Panc1 (cell line): ENCODE results near the gene GNG7. TPM values are rescaled to one million over a fixed set of nuclear protein-coding genes. Genes with fewer than 3 reads are reported as not detected.

Experiments used
- ATAC-seq: fragments of 200-7000 bp; cut with Tn5 transposase; 2 replicates; pipeline ENCODE4 v1.9.1; 2020; ENCODE audit warnings: mild to moderate bottlenecking, moderate library complexity
- BruUV-seq: library from RNA; stranded (reverse); fragments of 400-500 nt; replicated peaks from 2 replicates; lab custom pipeline; 2021; lab: Mats Ljungman, UMichigan
- CTCF ChIA-PET: fragments of 300-600 bp; sonication (Branson Sonifier 250); formaldehyde crosslinking; loops from one replicate; lab custom pipeline; 2022; ENCODE audit warnings: antibody characterized with exemption; lab: Charles Lee
- POLR2A ChIA-PET: fragments of 300-600 bp; sonication (Branson Sonifier 250); formaldehyde crosslinking; loops from one replicate; lab custom pipeline; 2022; ENCODE audit warnings: antibody characterized with exemption; lab: Charles Lee
- DNase-seq: peaks from one replicate; pipeline ENCODE4 v3.0.0-alpha.2; 2010; ENCODE audit warnings: low read depth, low spot score
- H3K27ac ChIP-seq: 2 replicates; pipeline ENCODE4 v1.5.1; 2011; ENCODE audit warnings: mild to moderate bottlenecking, low read length, inconsistent platforms
- H3K27me3 ChIP-seq: fragments of 200-500 bp; sonication (Bioruptor generic); 2 replicates; pipeline ENCODE4 v1.6.0; 2014; ENCODE audit warnings: low read length, inconsistent platforms; ENCODE audit not compliant: control insufficient read depth, insufficient read depth
- H3K36me3 ChIP-seq: fragments of 200-500 bp; sonication (Bioruptor generic); 2 replicates; pipeline ENCODE4 v1.5.1; 2014; ENCODE audit warnings: inconsistent platforms, mild to moderate bottlenecking, low read length, moderate library complexity; ENCODE audit not compliant: control insufficient read depth, insufficient read depth
- H3K4me1 ChIP-seq: 2 replicates; pipeline ENCODE4 v1.5.1; 2011; ENCODE audit warnings: inconsistent platforms, mild to moderate bottlenecking, low read length, moderate library complexity; ENCODE audit not compliant: control insufficient read depth, insufficient read depth
- H3K4me3 ChIP-seq, 2 experiments: 2 replicates each; pipeline ENCODE4 v1.5.1; 2011 to 2012; ENCODE audit warnings: low read depth in 2 of 2, low read length in 2 of 2, mild to moderate bottlenecking in 2 of 2, inconsistent platforms in 1 of 2, moderate library complexity in 1 of 2
- H3K9me3 ChIP-seq: fragments of 200-500 bp; sonication (Bioruptor generic); 2 replicates; pipeline ENCODE4 v1.5.1; 2014; ENCODE audit warnings: low read depth, mild to moderate bottlenecking, inconsistent platforms, low read length, moderate library complexity; ENCODE audit not compliant: control insufficient read depth, insufficient read depth
- POLR2AphosphoS5 ChIP-seq: IDR thresholded peaks from 2 replicates; pipeline ENCODE4 v1.6.1; 2012; ENCODE audit warnings: mild to moderate bottlenecking, low read depth, low read length, moderate library complexity
- SIN3A ChIP-seq: IDR thresholded peaks from 2 replicates; pipeline ENCODE4 v1.6.1; 2012; ENCODE audit warnings: low read depth, mild to moderate bottlenecking, low read length, moderate library complexity, borderline replicate concordance; ENCODE audit not compliant: insufficient read depth
- TCF7L2 ChIP-seq: IDR thresholded peaks from 2 replicates; pipeline ENCODE4 v1.6.1; 2011; ENCODE audit warnings: mild to moderate bottlenecking, low read depth, low read length, inconsistent platforms
- in situ Hi-C: cut with HindIII; loops from 2 replicates; pipeline ENCODE4 v1.10.0; 2016; ENCODE audit warnings: low sequenced_read_pairs, low pct_unique_long_range_greater_than_20kb
- intact Hi-C: fragments of 100-400 bp; cut with micrococcal nuclease; formaldehyde crosslinking; loops from one replicate; pipeline ENCODE4 v1.10.0; 2022; ENCODE audit not compliant: unreplicated experiment
- total RNA-seq: library from RNA; stranded (reverse); gene quantifications from one replicate; pipeline ENCODE4 v1.2.1, GENCODE V29; 2021; ENCODE audit not compliant: unreplicated experiment
- TF ChIP-seq, protein P1 (sequence below), 2 experiments: IDR thresholded peaks; 2 replicates each; pipeline ENCODE4 v1.6.1; 2011 to 2012; ENCODE audit warnings: low read depth in 2 of 2, control low read depth in 1 of 2, low read length in 1 of 2, mild to moderate bottlenecking in 1 of 2, moderate library complexity in 1 of 2; ENCODE audit not compliant: insufficient read depth in 1 of 2
- TF ChIP-seq, protein P2 (sequence below): fragments of 450-650 bp; IDR thresholded peaks from 2 replicates; pipeline ENCODE4 v1.5.1; 2017; ENCODE audit warnings: mild to moderate bottlenecking

The GNG7 gene
- total RNA-seq, 1 experiment from 2014 or later = 0.74 TPM

DNA sequence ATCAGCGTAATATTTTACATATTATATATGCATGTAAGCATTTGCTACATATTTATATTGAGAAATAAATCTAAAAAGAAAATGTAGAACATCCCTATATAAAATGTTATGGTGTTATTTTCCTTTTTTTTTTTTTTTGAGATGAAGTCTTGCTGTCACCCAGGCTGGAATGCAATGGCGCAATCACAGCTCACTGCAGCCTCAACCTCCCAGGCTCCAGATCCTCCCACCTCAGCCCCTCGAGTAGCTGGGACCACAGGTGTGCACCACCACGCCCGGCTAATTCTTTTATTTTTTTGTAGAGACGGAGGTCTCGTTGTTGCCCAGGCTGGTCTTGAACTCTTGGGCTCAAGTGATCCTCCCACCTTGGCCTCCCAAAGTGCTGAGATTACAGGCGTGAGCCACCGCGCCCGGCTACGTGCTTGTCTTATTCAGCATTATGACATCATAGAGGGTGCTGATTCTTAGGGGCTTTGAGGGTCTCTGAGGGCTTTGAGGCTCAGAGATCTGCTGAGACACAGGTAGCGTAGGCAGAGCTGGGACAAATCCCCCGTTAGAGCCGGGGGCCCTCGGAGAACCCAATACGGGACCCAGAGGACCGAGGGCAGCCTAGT, 124.7 kb downstream of the GNG7 start:
- no peak overlapping the region for H3K4me3 ChIP-seq
- in situ Hi-C loops = no loop called here
- no TSS peak for BruUV-seq
- POLR2A ChIA-PET = interaction anchor here (0.5 to 0.6 kb wide), 2 partner anchors 21 to 110 kb away, joined by 3 to 5 read pairs; no protein-coding TSS in a partner anchor
- no peaks in the 10 kb centered on the region for H3K36me3 ChIP-seq
- H3K4me1 ChIP-seq = peaks cover 21% of the 10 kb centered on the region
- CTCF ChIA-PET = interaction anchor here (0.5 to 0.8 kb wide), 3 partner anchors 37 to 104 kb away, joined by 3 to 9 read pairs (median 4); partner anchors contain the start of gene GADD45B
- no peak for ATAC-seq
- no peaks in the 10 kb centered on the region for H3K27me3 ChIP-seq
- H3K27ac ChIP-seq = peak overlapping the region; percentile 95
- TF ChIP-seq, protein P1, sequence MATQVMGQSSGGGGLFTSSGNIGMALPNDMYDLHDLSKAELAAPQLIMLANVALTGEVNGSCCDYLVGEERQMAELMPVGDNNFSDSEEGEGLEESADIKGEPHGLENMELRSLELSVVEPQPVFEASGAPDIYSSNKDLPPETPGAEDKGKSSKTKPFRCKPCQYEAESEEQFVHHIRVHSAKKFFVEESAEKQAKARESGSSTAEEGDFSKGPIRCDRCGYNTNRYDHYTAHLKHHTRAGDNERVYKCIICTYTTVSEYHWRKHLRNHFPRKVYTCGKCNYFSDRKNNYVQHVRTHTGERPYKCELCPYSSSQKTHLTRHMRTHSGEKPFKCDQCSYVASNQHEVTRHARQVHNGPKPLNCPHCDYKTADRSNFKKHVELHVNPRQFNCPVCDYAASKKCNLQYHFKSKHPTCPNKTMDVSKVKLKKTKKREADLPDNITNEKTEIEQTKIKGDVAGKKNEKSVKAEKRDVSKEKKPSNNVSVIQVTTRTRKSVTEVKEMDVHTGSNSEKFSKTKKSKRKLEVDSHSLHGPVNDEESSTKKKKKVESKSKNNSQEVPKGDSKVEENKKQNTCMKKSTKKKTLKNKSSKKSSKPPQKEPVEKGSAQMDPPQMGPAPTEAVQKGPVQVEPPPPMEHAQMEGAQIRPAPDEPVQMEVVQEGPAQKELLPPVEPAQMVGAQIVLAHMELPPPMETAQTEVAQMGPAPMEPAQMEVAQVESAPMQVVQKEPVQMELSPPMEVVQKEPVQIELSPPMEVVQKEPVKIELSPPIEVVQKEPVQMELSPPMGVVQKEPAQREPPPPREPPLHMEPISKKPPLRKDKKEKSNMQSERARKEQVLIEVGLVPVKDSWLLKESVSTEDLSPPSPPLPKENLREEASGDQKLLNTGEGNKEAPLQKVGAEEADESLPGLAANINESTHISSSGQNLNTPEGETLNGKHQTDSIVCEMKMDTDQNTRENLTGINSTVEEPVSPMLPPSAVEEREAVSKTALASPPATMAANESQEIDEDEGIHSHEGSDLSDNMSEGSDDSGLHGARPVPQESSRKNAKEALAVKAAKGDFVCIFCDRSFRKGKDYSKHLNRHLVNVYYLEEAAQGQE (IDR thresholded peaks at IDR 0.05; ENCODE audit: insufficient read depth in 1 of 2, low read depth in 2 of 2, low read length in 1 of 2) = no peak
- TF ChIP-seq TCF7L2 = no peak
- no peak for TF ChIP-seq SIN3A
- TF ChIP-seq, protein P2, sequence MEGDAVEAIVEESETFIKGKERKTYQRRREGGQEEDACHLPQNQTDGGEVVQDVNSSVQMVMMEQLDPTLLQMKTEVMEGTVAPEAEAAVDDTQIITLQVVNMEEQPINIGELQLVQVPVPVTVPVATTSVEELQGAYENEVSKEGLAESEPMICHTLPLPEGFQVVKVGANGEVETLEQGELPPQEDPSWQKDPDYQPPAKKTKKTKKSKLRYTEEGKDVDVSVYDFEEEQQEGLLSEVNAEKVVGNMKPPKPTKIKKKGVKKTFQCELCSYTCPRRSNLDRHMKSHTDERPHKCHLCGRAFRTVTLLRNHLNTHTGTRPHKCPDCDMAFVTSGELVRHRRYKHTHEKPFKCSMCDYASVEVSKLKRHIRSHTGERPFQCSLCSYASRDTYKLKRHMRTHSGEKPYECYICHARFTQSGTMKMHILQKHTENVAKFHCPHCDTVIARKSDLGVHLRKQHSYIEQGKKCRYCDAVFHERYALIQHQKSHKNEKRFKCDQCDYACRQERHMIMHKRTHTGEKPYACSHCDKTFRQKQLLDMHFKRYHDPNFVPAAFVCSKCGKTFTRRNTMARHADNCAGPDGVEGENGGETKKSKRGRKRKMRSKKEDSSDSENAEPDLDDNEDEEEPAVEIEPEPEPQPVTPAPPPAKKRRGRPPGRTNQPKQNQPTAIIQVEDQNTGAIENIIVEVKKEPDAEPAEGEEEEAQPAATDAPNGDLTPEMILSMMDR = no peak
- no peak for TF ChIP-seq POLR2AphosphoS5
- no peak for DNase-seq
- 0 out of 2 replicates have a peak, but pooled peaks cover 2% of the 10 kb centered on the region for H3K9me3 ChIP-seq
- intact Hi-C loops = no loop called here

DNA sequence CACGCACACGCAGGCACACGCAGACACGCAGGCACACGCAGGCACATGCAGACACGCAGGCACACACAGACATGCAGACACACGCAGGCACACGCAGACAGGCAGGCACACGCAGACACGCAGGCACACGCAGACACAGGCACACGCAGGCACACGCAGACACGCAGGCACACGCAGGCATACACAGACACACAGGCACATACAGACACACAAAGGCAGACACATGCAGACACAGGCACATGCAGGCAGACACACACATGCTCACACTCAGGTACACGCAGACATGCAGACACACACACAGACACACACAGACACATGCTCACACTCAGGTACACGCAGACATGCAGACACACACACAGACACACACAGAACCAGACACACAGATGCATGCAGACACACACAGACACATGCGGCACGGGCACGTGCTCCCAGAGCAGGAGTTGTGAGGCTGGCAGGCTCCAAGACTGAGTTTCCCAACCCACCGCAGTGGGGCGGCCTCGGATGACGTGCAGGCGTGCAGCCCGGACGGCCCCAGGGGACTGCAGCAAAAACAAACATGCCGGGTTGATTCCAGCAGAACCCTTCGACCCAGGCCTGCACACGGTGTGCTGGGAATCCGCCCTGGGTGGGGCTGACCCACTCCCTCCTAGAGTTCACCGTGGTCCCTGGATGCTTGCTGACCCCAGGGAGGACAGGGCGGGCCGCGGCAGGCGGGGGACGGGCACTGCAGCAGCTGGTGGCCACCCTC, 126.6 kb downstream of the GNG7 start:
- Histone ChIP-seq H3K4me1 (peaks cover 21% of the 10 kb centered on the region), H3K36me3 (no peaks in the 10 kb centered on the region), H3K27ac (no peak overlapping the region), H3K9me3 (no peaks in the 10 kb centered on the region), H3K4me3 (no peak overlapping the region), H3K27me3 (no peaks in the 10 kb centered on the region)
- no TSS peak for BruUV-seq
- in situ Hi-C loops (no loop called here), intact Hi-C loops (no loop called here)
- CTCF ChIA-PET = no interaction called here
- ATAC-seq (no peak), DNase-seq (no peak)
- POLR2A ChIA-PET = no interaction called here
- TF ChIP-seq, protein P1 (IDR thresholded peaks at IDR 0.05; ENCODE audit: insufficient read depth in 1 of 2, low read depth in 2 of 2, low read length in 1 of 2) = no peak
- TF ChIP-seq POLR2AphosphoS5 (no peak), SIN3A (no peak), TCF7L2 (no peak)
- TF ChIP-seq, protein P2 = no peak
